Kidney (tissue), 14 donors: ENCODE results near the gene CAP1. TPM values are rescaled to one million over a fixed set of nuclear protein-coding genes. Genes with fewer than 3 reads are reported as not detected.

Experiments
- DNase-seq, 5 donors: peaks; one replicate each; pipeline ENCODE4 v3.0.0-alpha.2; 2013 to 2020
- FAIRE-seq: peaks from 2 replicates; lab custom pipeline; 2012; peaks lifted over from hg19 to GRCh38; lab: Jason Lieb, UNC
- H3K27ac ChIP-seq, 2 donors: one replicate each; pipeline ENCODE4 v1.7.0; 2013; ENCODE audit warnings: low read depth in 2 of 2, low read length in 2 of 2, inconsistent platforms in 1 of 2
- H3K27me3 ChIP-seq: one replicate; pipeline ENCODE4 v1.7.1; 2013; ENCODE audit warnings: low read length, inconsistent platforms; ENCODE audit not compliant: control insufficient read depth, insufficient read depth
- H3K36me3 ChIP-seq, 3 donors: one replicate each; pipeline versions ENCODE4 v1.7.0 to v1.7.1; 2013; ENCODE audit warnings: low read length in 3 of 3, control low read depth in 1 of 3, inconsistent platforms in 1 of 3; ENCODE audit not compliant: insufficient read depth in 3 of 3, control insufficient read depth in 2 of 3
- H3K4me1 ChIP-seq, 3 donors: one replicate each; pipeline versions ENCODE4 v1.7.0 to v1.7.1; 2013; ENCODE audit warnings: low read length in 3 of 3, inconsistent platforms in 1 of 3, low read depth in 1 of 3; ENCODE audit not compliant: control insufficient read depth in 2 of 3, insufficient read depth in 2 of 3
- H3K4me3 ChIP-seq, 3 donors: one replicate each; pipeline versions ENCODE4 v1.7.0 to v1.8.1; 2013; ENCODE audit warnings: low read length in 3 of 3, control low read depth in 1 of 3, inconsistent platforms in 1 of 3
- H3K9ac ChIP-seq, 3 donors: one replicate each; pipeline versions ENCODE4 v1.7.0 to v1.7.1; 2013; ENCODE audit warnings: low read length in 3 of 3, control low read depth in 1 of 3, inconsistent platforms in 1 of 3
- H3K9me3 ChIP-seq, 3 donors: one replicate each; pipeline versions ENCODE4 v1.7.0 to v1.7.1; 2013; ENCODE audit warnings: low read length in 3 of 3, control low read depth in 1 of 3, inconsistent platforms in 1 of 3; ENCODE audit not compliant: control insufficient read depth in 2 of 3, insufficient read depth in 1 of 3
- intact Hi-C: fragments of 100-400 bp; cut with DNase I; formaldehyde crosslinking; loops from one replicate; pipeline ENCODE4 v1.11.1; 2022
- polyA plus RNA-seq: library from polyadenylated mRNA; stranded (reverse); fragments of 350-450 nt; fragmentation: Illumina TruSeq; extraction: RNeasy Lipid Tissue Mini Kit (QIAGEN cat#74804); gene quantifications from one replicate; pipeline ENCODE4 v1.2.3, GENCODE V29; 2014; ENCODE audit warnings: low read depth, low replicate concordance; ENCODE audit not compliant: insufficient read depth
- total RNA-seq: library from RNA; stranded (reverse); fragmentation: NEBNext Ultra II Directional; extraction: Animal tissue kit (Norgen Biotek cat#: 25700); gene quantifications from one replicate; pipeline ENCODE4 v1.2.1, GENCODE V29; 2021
- TF ChIP-seq, protein P1 (sequence below): IDR thresholded peaks from 3 replicates; pipeline ENCODE4 v1.5.1; 2012; ENCODE audit warnings: mild to moderate bottlenecking, moderate library complexity, borderline replicate concordance; ENCODE audit not compliant: insufficient read depth; ENCODE audit errors: extremely low read depth
- donor health status: control.
- donor health status: control.
- donor health status: control.
- donor health status: control.
- donor health status: control.
- donor health status: DM: yes; HTN: yes; CAD: no.
- donor health status: Normal renal cell carcinoma (clear cell type).

Gene CAP1
- total and polyA plus RNA-seq, 2 donors from 2014 or later = 128 to 328 TPM

DNA sequence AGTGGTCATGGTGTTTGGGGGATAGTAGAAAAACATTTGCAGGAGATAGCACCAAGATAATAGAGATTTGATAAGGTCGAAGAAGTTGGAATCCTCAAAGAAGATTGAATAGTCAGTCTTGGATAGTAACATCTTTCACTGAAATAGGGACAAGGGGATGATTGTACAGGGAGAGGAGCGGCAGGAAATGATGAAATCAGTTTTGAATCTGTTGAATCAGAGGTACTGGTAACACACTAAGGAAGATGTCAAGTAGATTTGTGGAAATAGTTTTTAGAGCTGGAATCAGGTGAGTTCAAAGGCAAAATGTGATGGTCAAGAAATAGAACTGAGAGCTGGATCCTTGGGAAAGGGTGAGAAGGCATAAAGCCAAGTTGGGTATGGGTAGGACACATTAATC is 26.5 kb downstream of the CAP1 start:
- TF ChIP-seq, protein P1, sequence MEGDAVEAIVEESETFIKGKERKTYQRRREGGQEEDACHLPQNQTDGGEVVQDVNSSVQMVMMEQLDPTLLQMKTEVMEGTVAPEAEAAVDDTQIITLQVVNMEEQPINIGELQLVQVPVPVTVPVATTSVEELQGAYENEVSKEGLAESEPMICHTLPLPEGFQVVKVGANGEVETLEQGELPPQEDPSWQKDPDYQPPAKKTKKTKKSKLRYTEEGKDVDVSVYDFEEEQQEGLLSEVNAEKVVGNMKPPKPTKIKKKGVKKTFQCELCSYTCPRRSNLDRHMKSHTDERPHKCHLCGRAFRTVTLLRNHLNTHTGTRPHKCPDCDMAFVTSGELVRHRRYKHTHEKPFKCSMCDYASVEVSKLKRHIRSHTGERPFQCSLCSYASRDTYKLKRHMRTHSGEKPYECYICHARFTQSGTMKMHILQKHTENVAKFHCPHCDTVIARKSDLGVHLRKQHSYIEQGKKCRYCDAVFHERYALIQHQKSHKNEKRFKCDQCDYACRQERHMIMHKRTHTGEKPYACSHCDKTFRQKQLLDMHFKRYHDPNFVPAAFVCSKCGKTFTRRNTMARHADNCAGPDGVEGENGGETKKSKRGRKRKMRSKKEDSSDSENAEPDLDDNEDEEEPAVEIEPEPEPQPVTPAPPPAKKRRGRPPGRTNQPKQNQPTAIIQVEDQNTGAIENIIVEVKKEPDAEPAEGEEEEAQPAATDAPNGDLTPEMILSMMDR = no peak
- Histone ChIP-seq H3K9me3 (no peaks in the 10 kb centered on the region), H3K4me3 (no peak overlapping the region), H3K9ac (no peak overlapping the region), H3K27ac (no peak overlapping the region), H3K36me3 (peaks cover 16 to 76% (median 60%) of the 10 kb centered on the region in 3 donors), H3K27me3 (no peaks in the 10 kb centered on the region), H3K4me1 (no peaks in the 10 kb centered on the region)
- no peak for DNase-seq
- intact Hi-C loops = no loop called here
- FAIRE-seq = no peak

DNA sequence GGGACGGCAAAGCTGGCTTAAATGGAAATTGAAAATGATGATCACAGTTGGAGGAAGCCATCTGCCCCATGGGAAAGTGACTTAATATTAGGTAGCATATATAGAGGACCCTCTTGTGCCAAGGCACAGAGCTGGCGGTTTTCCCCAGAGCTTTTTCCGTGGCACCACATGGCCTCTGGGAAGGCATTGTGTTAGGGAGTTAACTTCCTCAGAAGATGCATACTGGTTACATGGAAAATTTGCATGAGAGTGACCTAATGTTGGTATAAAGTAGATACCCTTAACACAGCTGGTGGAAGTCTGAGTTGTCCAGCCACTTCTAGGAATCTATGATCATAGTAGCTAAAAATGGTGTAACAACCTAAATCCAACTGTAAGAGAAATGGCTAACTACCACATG is 27.3 kb downstream of the CAP1 start:
- FAIRE-seq = no peak
- peaks cover 16 to 84% (median 64%) of the 10 kb centered on the region in 3 donors for H3K36me3 ChIP-seq
- TF ChIP-seq, protein P1 = no peak

DNA sequence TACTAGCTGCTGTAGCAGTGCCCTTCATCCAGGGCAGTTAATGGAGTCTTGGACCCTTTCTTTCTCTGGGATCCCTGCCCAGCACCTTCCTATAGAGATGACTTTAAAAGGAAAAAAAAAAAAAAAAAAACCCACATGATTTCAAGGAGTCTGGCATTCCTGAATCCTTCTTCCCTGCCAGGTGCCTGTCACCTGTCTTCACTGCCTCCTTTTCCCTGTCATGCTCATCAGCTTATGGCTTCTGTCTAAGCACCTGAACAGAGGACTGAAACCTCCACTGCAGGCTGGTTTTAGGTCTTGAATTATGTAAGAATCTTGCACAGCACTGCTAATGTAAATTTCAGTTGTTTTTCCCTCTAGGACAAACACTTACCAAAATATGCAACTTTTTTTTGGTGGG is 31.6 kb downstream of the CAP1 start:
- H3K4me1 ChIP-seq = no peaks in the 10 kb centered on the region
- intact Hi-C loops = no loop called here
- no peaks in the 10 kb centered on the region for H3K9me3 ChIP-seq
- TF ChIP-seq, protein P1 = no peak
- no peak overlapping the region for H3K4me3 ChIP-seq
- no peaks in the 10 kb centered on the region for H3K27me3 ChIP-seq
- H3K27ac ChIP-seq = no peak overlapping the region
- no peak overlapping the region for H3K9ac ChIP-seq
- FAIRE-seq = no peak
- DNase-seq = no peak
- peaks cover 3 to 62% (median 39%) of the 10 kb centered on the region in 3 donors for H3K36me3 ChIP-seq

More for the DNA sequence above, 27.3 kb downstream of the CAP1 start:
- Histone ChIP-seq H3K27ac (no peak overlapping the region), H3K9ac (no peak overlapping the region), H3K4me3 (no peak overlapping the region), H3K4me1 (no peaks in the 10 kb centered on the region), H3K27me3 (no peaks in the 10 kb centered on the region), H3K9me3 (no peaks in the 10 kb centered on the region)
- intact Hi-C loops = no loop called here
- no peak for DNase-seq

DNA sequence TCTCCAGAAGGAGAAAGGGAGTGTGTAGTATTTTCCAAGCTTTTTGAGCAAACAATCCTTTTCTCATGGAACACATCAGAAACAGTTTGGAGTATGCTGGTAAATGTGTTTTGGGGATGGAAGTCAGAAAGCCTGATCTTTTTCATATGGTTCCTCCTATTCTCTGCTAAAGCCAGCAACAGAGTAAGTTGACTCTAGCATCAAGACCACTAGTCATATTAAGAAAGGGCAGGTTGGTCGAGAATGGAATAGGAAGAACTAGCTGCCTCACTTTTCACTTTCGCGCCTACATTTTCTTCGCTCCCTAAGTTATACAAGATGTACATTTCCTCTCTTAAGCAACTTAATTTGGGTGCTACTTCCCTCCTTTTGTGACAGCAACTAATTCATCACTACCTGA is 32.5 kb downstream of the CAP1 start:
- Histone ChIP-seq H3K9me3 (no peaks in the 10 kb centered on the region), H3K27ac (no peak overlapping the region), H3K27me3 (no peaks in the 10 kb centered on the region), H3K4me3 (no peak overlapping the region), H3K36me3 (peaks cover 4 to 54% (median 36%) of the 10 kb centered on the region in 3 donors), H3K4me1 (no peaks in the 10 kb centered on the region), H3K9ac (no peak overlapping the region)
- no peak for DNase-seq
- FAIRE-seq = no peak
- TF ChIP-seq, protein P1 = no peak
- intact Hi-C loops = no loop called here
